IMR-90 (cell line): Measurements from ENCODE around the gene KCNJ2. TPM values are rescaled to one million over a fixed set of nuclear protein-coding genes. Genes with fewer than 3 reads are reported as not detected.

Source experiments
- ATAC-seq: fragments of 200-7000 bp; cut with Tn5 transposase; 2 replicates; pipeline ENCODE4 v1.9.1; 2020; ENCODE audit warnings: low read depth, mild to moderate bottlenecking, moderate library complexity
- BruUV-seq: library from RNA; stranded (reverse); fragments of 400-500 nt; replicated peaks from 2 replicates; lab custom pipeline; 2021; lab: Mats Ljungman, UMichigan
- CTCF ChIA-PET: fragments of 300-600 bp; formaldehyde crosslinking; extraction: SDS; loops from one replicate; lab custom pipeline; 2021; ENCODE audit warnings: antibody characterized with exemption; lab: Yijun Ruan, JAX
- POLR2A ChIA-PET: fragments of 300-600 bp; sonication (Branson Sonifier 250); formaldehyde crosslinking; loops from one replicate; lab custom pipeline; 2022; ENCODE audit warnings: antibody characterized with exemption; ENCODE audit not compliant: unreplicated experiment; lab: Charles Lee
- DNase-seq: peaks from one replicate; pipeline ENCODE4 v3.0.0; 2013
- H2AFZ ChIP-seq: replicated peaks from 2 replicates; pipeline ENCODE3; 2013; ENCODE audit warnings: low read length, mild to moderate bottlenecking; ENCODE audit not compliant: poor library complexity
- H2AK5ac ChIP-seq: 2 replicates; pipeline ENCODE4 v1.6.1; 2013; ENCODE audit warnings: low read depth, low read length, inconsistent platforms
- H2AK9ac ChIP-seq: replicated peaks from 2 replicates; pipeline ENCODE3; 2013; ENCODE audit warnings: mild to moderate bottlenecking, low read depth, low read length, moderate library complexity; ENCODE audit not compliant: poor library complexity
- H2BK120ac ChIP-seq: 2 replicates; pipeline ENCODE4 v1.6.1; 2013; ENCODE audit warnings: low read depth, low read length, inconsistent platforms
- H2BK15ac ChIP-seq: 3 replicates; pipeline ENCODE4 v1.6.1; 2013; ENCODE audit warnings: low read depth, low read length, inconsistent platforms
- H2BK20ac ChIP-seq: 2 replicates; pipeline ENCODE4 v1.6.1; 2013; ENCODE audit warnings: low read depth, mild to moderate bottlenecking, inconsistent platforms, low read length, moderate library complexity
- H2BK5ac ChIP-seq: 2 replicates; pipeline ENCODE4 v1.6.1; 2013; ENCODE audit warnings: mild to moderate bottlenecking, low read depth, low read length, inconsistent platforms; ENCODE audit not compliant: poor library complexity, severe bottlenecking
- H3K14ac ChIP-seq: replicated peaks from 2 replicates; pipeline ENCODE4 v1.6.1; 2013; ENCODE audit warnings: low read depth, low read length, inconsistent platforms
- H3K18ac ChIP-seq: 2 replicates; pipeline ENCODE4 v1.6.1; 2013; ENCODE audit warnings: low read depth, low read length, control low read depth
- H3K23ac ChIP-seq: 2 replicates; pipeline ENCODE4 v1.6.1; 2013; ENCODE audit warnings: low read depth, low read length, inconsistent platforms
- H3K27ac ChIP-seq: 2 replicates; pipeline ENCODE4 v1.5.1; 2013; ENCODE audit warnings: mild to moderate bottlenecking, control low read depth, low read length; ENCODE audit not compliant: insufficient read depth
- H3K27me3 ChIP-seq: 2 replicates; pipeline ENCODE4 v1.6.1; 2013; ENCODE audit warnings: low read length; ENCODE audit not compliant: control insufficient read depth, insufficient read depth
- H3K36me3 ChIP-seq: 2 replicates; pipeline ENCODE4 v1.6.1; 2013; ENCODE audit warnings: low read length, mixed read lengths; ENCODE audit not compliant: control insufficient read depth, insufficient read depth
- H3K4ac ChIP-seq: 2 replicates; pipeline ENCODE4 v1.6.1; 2013; ENCODE audit warnings: low read depth, low read length, inconsistent platforms
- H3K4me1 ChIP-seq: 2 replicates; pipeline ENCODE4 v1.6.1; 2013; ENCODE audit warnings: low read length, mixed read lengths; ENCODE audit not compliant: control insufficient read depth, insufficient read depth
- H3K4me2 ChIP-seq: 2 replicates; pipeline ENCODE4 v1.6.1; 2013; ENCODE audit warnings: low read depth, mild to moderate bottlenecking, control low read depth, low read length, moderate library complexity
- H3K4me3 ChIP-seq: 2 replicates; pipeline ENCODE4 v1.5.1; 2013; ENCODE audit warnings: low read depth, mild to moderate bottlenecking, control low read depth, low read length, moderate library complexity; ENCODE audit not compliant: insufficient read depth
- H3K56ac ChIP-seq: 2 replicates; pipeline ENCODE4 v1.6.1; 2013; ENCODE audit warnings: low read length, inconsistent platforms; ENCODE audit not compliant: insufficient read depth; ENCODE audit errors: extremely low read depth
- H3K79me1 ChIP-seq, 2 experiments: 2 replicates each; pipeline ENCODE4 v1.6.1; 2013; ENCODE audit warnings: low read length in 2 of 2, inconsistent platforms in 1 of 2, low read depth in 1 of 2
- H3K9ac ChIP-seq: 2 replicates; pipeline ENCODE4 v1.6.1; 2013; ENCODE audit warnings: low read depth, low read length, control low read depth
- H3K9me1 ChIP-seq: 2 replicates; pipeline ENCODE4 v1.6.1; 2013; ENCODE audit warnings: low read length, inconsistent platforms; ENCODE audit not compliant: insufficient read depth
- H3K9me3 ChIP-seq: 2 replicates; pipeline ENCODE4 v1.6.1; 2013; ENCODE audit warnings: low read length; ENCODE audit not compliant: control insufficient read depth, insufficient read depth
- H4K20me1 ChIP-seq: 2 replicates; pipeline ENCODE4 v1.6.1; 2013; ENCODE audit warnings: low read length, inconsistent platforms; ENCODE audit not compliant: insufficient read depth
- H4K5ac ChIP-seq: 2 replicates; pipeline ENCODE4 v1.6.1; 2013; ENCODE audit warnings: mild to moderate bottlenecking, low read depth, low read length, control low read depth
- H4K8ac ChIP-seq, 2 experiments: 2 replicates each; pipeline ENCODE4 v1.6.1; 2013; ENCODE audit warnings: low read depth in 2 of 2, low read length in 2 of 2, control low read depth in 1 of 2, inconsistent platforms in 1 of 2
- H4K91ac ChIP-seq: 2 replicates; pipeline ENCODE4 v1.6.1; 2013; ENCODE audit warnings: low read depth, low read length, inconsistent platforms; ENCODE audit not compliant: insufficient read depth
- BHLHE40 ChIP-seq: fragments of 150-350 bp; IDR thresholded peaks from 2 replicates; pipeline ENCODE4 v1.6.1; 2016; ENCODE audit warnings: mild to moderate bottlenecking, low read depth, low read length
- CEBPB ChIP-seq: IDR thresholded peaks from 2 replicates; pipeline ENCODE4 v1.6.1; 2012; ENCODE audit warnings: low read depth, low read length, improper control_type of control experiment
- CHD1 ChIP-seq: IDR thresholded peaks from 2 replicates; pipeline ENCODE4 v1.6.1; 2012; ENCODE audit warnings: low read depth, low read length, improper control_type of control experiment
- MAFK ChIP-seq: IDR thresholded peaks from 2 replicates; pipeline ENCODE4 v1.6.1; 2012; ENCODE audit warnings: low read depth, low read length, improper control_type of control experiment
- MAZ ChIP-seq: IDR thresholded peaks from 2 replicates; pipeline ENCODE4 v1.6.1; 2012; ENCODE audit warnings: low read depth, mild to moderate bottlenecking, low read length, improper control_type of control experiment, moderate library complexity, borderline replicate concordance
- NFE2L2 ChIP-seq: fragments of 150-350 bp; IDR thresholded peaks from 2 replicates; pipeline ENCODE4 v1.6.1; 2016; ENCODE audit warnings: low read depth, mild to moderate bottlenecking, low read length
- POLR2A ChIP-seq: IDR thresholded peaks from 2 replicates; pipeline ENCODE4 v1.6.1; 2012; ENCODE audit warnings: mild to moderate bottlenecking, low read depth, low read length
- RAD21 ChIP-seq: IDR thresholded peaks from 2 replicates; pipeline ENCODE4 v1.6.1; 2012; ENCODE audit warnings: low read length, improper control_type of control experiment
- RCOR1 ChIP-seq: IDR thresholded peaks from 2 replicates; pipeline ENCODE4 v1.6.1; 2012; ENCODE audit warnings: mild to moderate bottlenecking, low read length, improper control_type of control experiment; ENCODE audit not compliant: insufficient replicate concordance
- RFX5 ChIP-seq: IDR thresholded peaks from 2 replicates; pipeline ENCODE4 v1.8.0; 2012; ENCODE audit warnings: low read depth, mild to moderate bottlenecking, low read length, moderate library complexity
- SMC3 ChIP-seq: fragments of 150-350 bp; IDR thresholded peaks from 2 replicates; pipeline ENCODE4 v1.6.1; 2016; ENCODE audit warnings: low read depth, mild to moderate bottlenecking, antibody characterized with exemption, low read length, moderate library complexity
- WGBS, 2 experiments: methylation state at CpG; one replicate each; pipeline versions ENCODE4 v1.1.5 to v1.1.7; 2013; ENCODE audit warnings: missing lambda C conversion rate in 2 of 2; ENCODE audit not compliant: insufficient read length in 1 of 2; ENCODE audit errors: extremely low coverage in 2 of 2; 5-methylcytosine and 5-hydroxymethylcytosine counted together
- dilution Hi-C: fragments of 300-500 bp; cut with HindIII; formaldehyde crosslinking; loops from one replicate; pipeline ENCODE4 v1.14.3; 2018; ENCODE audit warnings: low sequenced_read_pairs; ENCODE audit not compliant: unreplicated experiment
- in situ Hi-C: fragments of 300-500 bp; cut with MboI; formaldehyde crosslinking; loops from 3 replicates; pipeline ENCODE4 v1.14.3; 2019; ENCODE audit warnings: low sequenced_read_pairs, inconsistent platforms, mixed read lengths
- intact Hi-C: fragments of 100-400 bp; cut with micrococcal nuclease; formaldehyde crosslinking; loops from 2 replicates; pipeline ENCODE4 v1.10.0; 2022
- polyA plus RNA-seq, 3 experiments: library from polyadenylated mRNA; depleted of rRNA; stranded (reverse); fragments of >200 nt; gene quantifications; 2 replicates each; pipeline ENCODE4 v1.2.3, GENCODE V29; 2012; ENCODE audit warnings: low replicate concordance in 1 of 3
- total RNA-seq: library from RNA; depleted of rRNA; stranded (reverse); fragments of >200 nt; gene quantifications from 2 replicates; pipeline ENCODE4 v1.2.3, GENCODE V29; 2012
- TF ChIP-seq, protein P1 (sequence below): fragments of 150-350 bp; IDR thresholded peaks from 2 replicates; pipeline ENCODE4 v1.6.1; 2016; ENCODE audit warnings: low read depth, mild to moderate bottlenecking, low read length, moderate library complexity, borderline replicate concordance
- TF ChIP-seq, protein P2 (sequence below): fragments of 150-350 bp; IDR thresholded peaks from 2 replicates; pipeline ENCODE4 v1.6.1; 2017; ENCODE audit warnings: mild to moderate bottlenecking, antibody characterized with exemption, low read length, low read depth

KCNJ2 gene
- total and polyA plus RNA-seq, 2 of the 4 experiments (the other 2 are of a cell fraction), result 0.55 to 8.6 TPM

DNA sequence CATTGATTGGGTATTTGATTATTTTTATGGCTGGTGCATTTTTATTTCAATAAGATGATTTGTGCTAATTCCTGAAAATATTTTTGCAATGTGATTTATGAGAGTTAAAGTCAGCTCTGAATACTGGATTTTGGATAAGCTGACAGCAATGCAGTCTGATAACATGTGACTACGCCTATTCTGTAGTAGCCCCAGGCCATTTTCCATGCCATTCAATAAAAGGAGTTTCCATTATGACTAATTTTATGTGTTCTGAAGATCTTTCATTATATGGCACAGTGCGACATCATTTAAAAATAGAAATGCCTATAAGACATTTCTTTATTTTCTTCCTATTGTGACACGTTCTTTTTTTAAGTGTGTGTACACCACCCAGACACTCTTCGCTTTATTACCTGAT, 46.3 kb downstream of the KCNJ2 start:
- Histone ChIP-seq H2AK5ac (no peak overlapping the region), H4K5ac (no peak overlapping the region), H3K18ac (no peak overlapping the region), H3K27ac (no peak overlapping the region), H3K14ac (no peak overlapping the region), H3K9me1 (no peaks in the 10 kb centered on the region), H4K20me1 (no peaks in the 10 kb centered on the region), H2BK15ac (no peak overlapping the region), H3K9me3 (no peaks in the 10 kb centered on the region; the same call in 1 of the 2 replicates), H3K4me1 (no peaks in the 10 kb centered on the region), H3K27me3 (no peaks in the 10 kb centered on the region), H3K9ac (no peak overlapping the region), H2AFZ (no peak overlapping the region), H3K4me3 (no peak overlapping the region), H2AK9ac (no peak overlapping the region), H3K4ac (no peak overlapping the region), H3K56ac (no peak overlapping the region), H3K36me3 (no peaks in the 10 kb centered on the region), H3K79me1 (no peaks in the 10 kb centered on the region), H2BK5ac (no peak overlapping the region), H4K8ac (no peak overlapping the region), H3K4me2 (no peak overlapping the region), H3K23ac (no peak overlapping the region), H2BK20ac (no peak overlapping the region), H4K91ac (no peak overlapping the region), H2BK120ac (no peak overlapping the region)
- dilution Hi-C loops (no loop called here), in situ Hi-C loops (no loop called here), intact Hi-C loops (no loop called here)
- DNase-seq, result no peak
- WGBS, 2 experiments, result no CpG with 5 or more reads among the region's 4 CpGs
- no TSS peak for BruUV-seq
- no peak for TF ChIP-seq CHD1
- TF ChIP-seq CEBPB, result no peak
- TF ChIP-seq SMC3, result no peak
- TF ChIP-seq RFX5, result no peak
- no peak for TF ChIP-seq MAFK
- no peak for TF ChIP-seq NFE2L2
- no peak for TF ChIP-seq POLR2A
- no peak for TF ChIP-seq RAD21
- TF ChIP-seq, protein P1, sequence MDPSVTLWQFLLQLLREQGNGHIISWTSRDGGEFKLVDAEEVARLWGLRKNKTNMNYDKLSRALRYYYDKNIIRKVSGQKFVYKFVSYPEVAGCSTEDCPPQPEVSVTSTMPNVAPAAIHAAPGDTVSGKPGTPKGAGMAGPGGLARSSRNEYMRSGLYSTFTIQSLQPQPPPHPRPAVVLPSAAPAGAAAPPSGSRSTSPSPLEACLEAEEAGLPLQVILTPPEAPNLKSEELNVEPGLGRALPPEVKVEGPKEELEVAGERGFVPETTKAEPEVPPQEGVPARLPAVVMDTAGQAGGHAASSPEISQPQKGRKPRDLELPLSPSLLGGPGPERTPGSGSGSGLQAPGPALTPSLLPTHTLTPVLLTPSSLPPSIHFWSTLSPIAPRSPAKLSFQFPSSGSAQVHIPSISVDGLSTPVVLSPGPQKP, result no peak
- no peak for TF ChIP-seq RCOR1
- TF ChIP-seq, protein P2, sequence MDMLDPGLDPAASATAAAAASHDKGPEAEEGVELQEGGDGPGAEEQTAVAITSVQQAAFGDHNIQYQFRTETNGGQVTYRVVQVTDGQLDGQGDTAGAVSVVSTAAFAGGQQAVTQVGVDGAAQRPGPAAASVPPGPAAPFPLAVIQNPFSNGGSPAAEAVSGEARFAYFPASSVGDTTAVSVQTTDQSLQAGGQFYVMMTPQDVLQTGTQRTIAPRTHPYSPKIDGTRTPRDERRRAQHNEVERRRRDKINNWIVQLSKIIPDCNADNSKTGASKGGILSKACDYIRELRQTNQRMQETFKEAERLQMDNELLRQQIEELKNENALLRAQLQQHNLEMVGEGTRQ, result no peak
- TF ChIP-seq MAZ, result no peak
- TF ChIP-seq BHLHE40, result no peak
- ChIA-PET CTCF (no interaction called here), POLR2A (no interaction called here)
- ATAC-seq, result no peak
